Astrocyte (in vitro differentiated cells and primary cell): ENCODE measurements around the gene M6PR. TPM values are rescaled to one million over a fixed set of nuclear protein-coding genes. Genes with fewer than 3 reads are reported as not detected.
"Not testable (repeated sequence)": the region's sequence is repeated elsewhere in the genome, so short reads cannot be mapped to it uniquely, and the experiment has no call there.

ENCODE experiments used
- DNase-seq: peaks from one replicate; pipeline ENCODE4 v3.0.0-alpha.2; 2010; ENCODE audit warnings: low read depth
- FAIRE-seq: peaks from 2 replicates; lab custom pipeline; 2011; peaks lifted over from hg19 to GRCh38; lab: Jason Lieb, UNC
- H2AFZ ChIP-seq: 2 replicates; pipeline ENCODE4 v1.6.0; 2012; ENCODE audit warnings: low read depth, low read length, inconsistent platforms
- H3K27ac ChIP-seq: 2 replicates; pipeline ENCODE4 v1.5.1; 2011; ENCODE audit warnings: low read depth, low read length, inconsistent platforms
- H3K27me3 ChIP-seq: 2 replicates; pipeline ENCODE4 v1.6.0; 2011; ENCODE audit warnings: low read length, inconsistent platforms; ENCODE audit not compliant: insufficient read depth
- H3K36me3 ChIP-seq: 2 replicates; pipeline ENCODE4 v1.5.1; 2011; ENCODE audit warnings: low read length, inconsistent platforms; ENCODE audit not compliant: insufficient read depth
- H3K4me1 ChIP-seq: 2 replicates; pipeline ENCODE4 v1.5.1; 2011; ENCODE audit warnings: low read length, inconsistent platforms; ENCODE audit not compliant: insufficient read depth
- H3K4me2 ChIP-seq: 2 replicates; pipeline ENCODE4 v1.6.0; 2012; ENCODE audit warnings: low read length, inconsistent platforms
- H3K4me3 ChIP-seq: 2 replicates; pipeline ENCODE4 v1.5.1; 2011; ENCODE audit warnings: low read depth, mild to moderate bottlenecking, low read length, inconsistent platforms; ENCODE audit not compliant: insufficient read depth
- H3K79me2 ChIP-seq: 2 replicates; pipeline ENCODE4 v1.6.0; 2012; ENCODE audit warnings: mild to moderate bottlenecking, low read length, inconsistent platforms; ENCODE audit not compliant: insufficient read depth
- H3K9ac ChIP-seq: 2 replicates; pipeline ENCODE4 v1.6.0; 2012; ENCODE audit warnings: mild to moderate bottlenecking, low read length, inconsistent platforms
- H3K9me3 ChIP-seq: 2 replicates; pipeline ENCODE4 v1.5.1; 2012; ENCODE audit warnings: low read depth, mild to moderate bottlenecking, low read length, inconsistent platforms; ENCODE audit not compliant: insufficient read depth
- H4K20me1 ChIP-seq: 2 replicates; pipeline ENCODE4 v1.6.0; 2012; ENCODE audit warnings: low read length, inconsistent platforms; ENCODE audit not compliant: insufficient read depth
- H3K27ac Mint-ChIP-seq: one replicate; pipeline ENCODE4 v1.8.0; 2021; ENCODE audit warnings: mild to moderate bottlenecking, mixed read lengths; ENCODE audit not compliant: unreplicated experiment
- H3K27me3 Mint-ChIP-seq: one replicate; pipeline ENCODE4 v1.8.0; 2021; ENCODE audit warnings: low read depth, mixed read lengths; ENCODE audit not compliant: unreplicated experiment
- H3K36me3 Mint-ChIP-seq: one replicate; pipeline ENCODE4 v1.8.0; 2021; ENCODE audit warnings: low read depth, mixed read lengths; ENCODE audit not compliant: unreplicated experiment
- H3K4me1 Mint-ChIP-seq: one replicate; pipeline ENCODE4 v1.8.0; 2021; ENCODE audit warnings: low read depth, mixed read lengths; ENCODE audit not compliant: unreplicated experiment
- H3K4me3 Mint-ChIP-seq: one replicate; pipeline ENCODE4 v1.8.0; 2021; ENCODE audit warnings: mild to moderate bottlenecking, moderate library complexity, mixed read lengths; ENCODE audit not compliant: unreplicated experiment
- H3K9me3 Mint-ChIP-seq: one replicate; pipeline ENCODE4 v1.8.0; 2021; ENCODE audit warnings: mild to moderate bottlenecking, mixed read lengths; ENCODE audit not compliant: unreplicated experiment
- EZH2 ChIP-seq: IDR thresholded peaks from 2 replicates; pipeline ENCODE4 v1.6.1; 2012; ENCODE audit warnings: mild to moderate bottlenecking, low read length, inconsistent platforms; ENCODE audit not compliant: insufficient read depth
- total RNA-seq: library from RNA; stranded (reverse); gene quantifications from 2 replicates; pipeline ENCODE4 v1.2.1, GENCODE V29; 2021
- TF ChIP-seq, protein P1 (sequence below): IDR thresholded peaks from 2 replicates; pipeline ENCODE4 v1.5.1; 2011; ENCODE audit warnings: low read depth, mild to moderate bottlenecking, inconsistent platforms, low read length, moderate library complexity; ENCODE audit not compliant: insufficient read depth

M6PR gene
- total RNA-seq, 1 donor from 2014 or later, result 159 TPM

DNA sequence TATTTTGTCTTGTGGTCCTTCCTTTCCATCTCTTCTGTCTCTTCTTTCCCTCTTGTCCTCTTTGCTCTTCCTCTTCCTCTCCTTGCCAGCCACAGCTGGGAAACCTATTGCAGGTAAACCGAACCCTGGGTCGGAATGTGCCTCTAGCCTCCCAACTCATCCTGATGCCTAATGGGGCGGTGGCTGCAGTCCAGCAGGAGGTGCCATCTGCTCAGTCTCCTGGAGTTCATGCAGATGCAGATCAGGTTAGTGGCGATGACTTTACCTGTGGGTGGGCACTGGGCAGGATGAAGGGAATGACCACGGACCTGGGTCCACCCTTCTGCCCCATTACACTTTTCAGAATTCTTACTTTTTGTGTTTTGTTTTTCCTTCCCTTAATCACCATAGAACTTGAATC is 26.9 kb downstream of the M6PR start:
- FAIRE-seq (no peak), DNase-seq (no peak)
- H3K36me3 Mint-ChIP-seq, result peaks cover 22% of the 10 kb centered on the region
- H3K9me3 ChIP-seq, result no peaks in the 10 kb centered on the region
- no peak overlapping the region for H3K4me3 ChIP-seq
- H3K9me3 Mint-ChIP-seq, result no peaks in the 10 kb centered on the region
- no peak overlapping the region for H3K4me2 ChIP-seq
- no peak overlapping the region for H3K9ac ChIP-seq
- no peaks in the 10 kb centered on the region for H3K4me1 Mint-ChIP-seq
- H3K4me3 Mint-ChIP-seq, result no peak overlapping the region
- peaks cover 7% of the 10 kb centered on the region for H3K36me3 ChIP-seq
- H3K27ac Mint-ChIP-seq, result no peak overlapping the region
- TF ChIP-seq, protein P1, sequence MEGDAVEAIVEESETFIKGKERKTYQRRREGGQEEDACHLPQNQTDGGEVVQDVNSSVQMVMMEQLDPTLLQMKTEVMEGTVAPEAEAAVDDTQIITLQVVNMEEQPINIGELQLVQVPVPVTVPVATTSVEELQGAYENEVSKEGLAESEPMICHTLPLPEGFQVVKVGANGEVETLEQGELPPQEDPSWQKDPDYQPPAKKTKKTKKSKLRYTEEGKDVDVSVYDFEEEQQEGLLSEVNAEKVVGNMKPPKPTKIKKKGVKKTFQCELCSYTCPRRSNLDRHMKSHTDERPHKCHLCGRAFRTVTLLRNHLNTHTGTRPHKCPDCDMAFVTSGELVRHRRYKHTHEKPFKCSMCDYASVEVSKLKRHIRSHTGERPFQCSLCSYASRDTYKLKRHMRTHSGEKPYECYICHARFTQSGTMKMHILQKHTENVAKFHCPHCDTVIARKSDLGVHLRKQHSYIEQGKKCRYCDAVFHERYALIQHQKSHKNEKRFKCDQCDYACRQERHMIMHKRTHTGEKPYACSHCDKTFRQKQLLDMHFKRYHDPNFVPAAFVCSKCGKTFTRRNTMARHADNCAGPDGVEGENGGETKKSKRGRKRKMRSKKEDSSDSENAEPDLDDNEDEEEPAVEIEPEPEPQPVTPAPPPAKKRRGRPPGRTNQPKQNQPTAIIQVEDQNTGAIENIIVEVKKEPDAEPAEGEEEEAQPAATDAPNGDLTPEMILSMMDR, result no peak
- no peak for TF ChIP-seq EZH2
- H3K27me3 ChIP-seq, result no peaks in the 10 kb centered on the region
- no peaks in the 10 kb centered on the region for H3K4me1 ChIP-seq
- H3K79me2 ChIP-seq, result peaks cover 2% of the 10 kb centered on the region
- no peak overlapping the region for H2AFZ ChIP-seq
- no peak overlapping the region for H3K27ac ChIP-seq
- no peaks in the 10 kb centered on the region for H4K20me1 ChIP-seq
- H3K27me3 Mint-ChIP-seq, result no peaks in the 10 kb centered on the region

DNA sequence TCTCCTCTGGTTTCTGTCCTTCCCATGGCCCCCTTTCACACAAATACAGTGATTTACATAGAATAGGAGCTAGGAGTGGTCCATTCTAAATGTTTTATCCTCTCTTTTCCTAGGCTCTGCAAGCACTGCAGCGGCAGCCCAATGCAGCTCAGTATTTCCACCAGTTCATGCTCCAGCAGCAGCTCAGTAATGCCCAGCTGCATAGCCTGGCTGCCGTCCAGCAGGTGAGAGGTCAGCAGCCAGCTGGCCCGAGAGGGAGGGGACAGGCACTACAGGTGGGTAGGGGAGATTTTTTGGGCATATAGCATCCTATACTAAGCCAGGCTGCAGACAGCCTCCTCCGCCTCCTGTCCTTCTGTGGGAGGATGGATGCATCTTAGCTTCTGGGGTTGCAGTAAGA is 29.8 kb downstream of the M6PR start:
- H3K4me2 ChIP-seq, H3K36me3 ChIP-seq, H3K27me3 Mint-ChIP-seq, H3K9me3 ChIP-seq, H4K20me1 ChIP-seq, H3K9ac ChIP-seq, H3K27me3 ChIP-seq, H3K4me3 Mint-ChIP-seq, FAIRE-seq, DNase-seq, H2AFZ ChIP-seq, H3K4me1 Mint-ChIP-seq, H3K4me1 ChIP-seq, H3K4me3 ChIP-seq, H3K9me3 Mint-ChIP-seq, H3K27ac Mint-ChIP-seq, H3K27ac ChIP-seq: not testable (repeated sequence)
- peaks cover 22% of the 10 kb centered on the region for H3K36me3 Mint-ChIP-seq
- peaks cover 30% of the 10 kb centered on the region for H3K79me2 ChIP-seq

DNA sequence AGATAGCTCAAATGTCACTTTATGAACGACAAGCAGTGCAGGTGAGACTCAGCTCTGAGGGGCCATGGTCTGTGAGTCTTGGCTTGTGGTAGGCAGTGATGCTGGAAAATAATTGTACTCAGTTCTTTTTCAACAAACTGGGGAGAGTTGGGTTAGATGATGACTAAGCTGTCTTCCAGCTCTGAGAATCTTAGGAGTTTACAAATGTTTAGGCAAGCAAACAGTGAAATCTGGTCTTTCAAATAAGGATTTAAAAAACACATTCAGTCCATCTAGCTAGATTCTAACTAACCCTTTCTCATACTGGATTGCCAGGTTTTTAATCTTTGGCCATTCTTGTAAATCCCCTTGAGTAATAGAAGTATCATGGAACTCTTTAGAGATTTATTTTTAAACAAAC is 31.7 kb downstream of the M6PR start:
- H3K36me3 ChIP-seq, result peaks cover 5% of the 10 kb centered on the region
- no peak for TF ChIP-seq EZH2
- TF ChIP-seq, protein P1, result no peak
- H4K20me1 ChIP-seq, result peaks cover 6% of the 10 kb centered on the region
- FAIRE-seq (no peak), DNase-seq (no peak)
- Mint-ChIP-seq H3K36me3 (peaks cover 18% of the 10 kb centered on the region), H3K9me3 (no peaks in the 10 kb centered on the region), H3K4me1 (peaks cover 4% of the 10 kb centered on the region), H3K27ac (no peak overlapping the region), H3K4me3 (no peak overlapping the region), H3K27me3 (no peaks in the 10 kb centered on the region)
- H3K9ac ChIP-seq, result no peak overlapping the region
- no peak overlapping the region for H3K4me2 ChIP-seq
- peaks cover 11% of the 10 kb centered on the region for H3K4me1 ChIP-seq
- no peaks in the 10 kb centered on the region for H3K27me3 ChIP-seq
- peaks cover 30% of the 10 kb centered on the region for H3K79me2 ChIP-seq
- no peak overlapping the region for H3K4me3 ChIP-seq
- H3K9me3 ChIP-seq, result no peaks in the 10 kb centered on the region
- H3K27ac ChIP-seq, result no peak overlapping the region
- no peak overlapping the region for H2AFZ ChIP-seq
